Measurements from ENCODE around the gene NDUFAF3.

DNA sequence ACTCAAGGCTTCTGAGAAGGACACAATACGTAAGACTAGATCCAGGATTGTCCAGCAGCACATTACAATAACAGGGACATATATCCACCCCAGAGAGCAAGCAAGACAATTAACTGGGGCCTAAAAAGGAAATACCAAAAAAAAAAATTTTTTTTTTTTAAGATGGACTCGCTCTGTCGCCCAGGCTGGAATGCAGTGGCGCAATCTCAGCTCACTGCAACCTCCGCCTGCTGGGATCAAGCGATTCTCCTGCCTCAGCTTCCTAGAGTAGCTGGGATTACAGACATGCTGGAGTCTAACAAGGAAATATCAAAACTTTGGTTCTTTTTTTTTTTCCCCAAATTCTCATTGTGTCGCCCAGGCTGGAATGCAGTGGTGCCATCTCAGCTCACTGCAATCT lies 36.1 kb downstream of the NDUFAF3 start:
- TF ChIP-seq, protein P1, sequence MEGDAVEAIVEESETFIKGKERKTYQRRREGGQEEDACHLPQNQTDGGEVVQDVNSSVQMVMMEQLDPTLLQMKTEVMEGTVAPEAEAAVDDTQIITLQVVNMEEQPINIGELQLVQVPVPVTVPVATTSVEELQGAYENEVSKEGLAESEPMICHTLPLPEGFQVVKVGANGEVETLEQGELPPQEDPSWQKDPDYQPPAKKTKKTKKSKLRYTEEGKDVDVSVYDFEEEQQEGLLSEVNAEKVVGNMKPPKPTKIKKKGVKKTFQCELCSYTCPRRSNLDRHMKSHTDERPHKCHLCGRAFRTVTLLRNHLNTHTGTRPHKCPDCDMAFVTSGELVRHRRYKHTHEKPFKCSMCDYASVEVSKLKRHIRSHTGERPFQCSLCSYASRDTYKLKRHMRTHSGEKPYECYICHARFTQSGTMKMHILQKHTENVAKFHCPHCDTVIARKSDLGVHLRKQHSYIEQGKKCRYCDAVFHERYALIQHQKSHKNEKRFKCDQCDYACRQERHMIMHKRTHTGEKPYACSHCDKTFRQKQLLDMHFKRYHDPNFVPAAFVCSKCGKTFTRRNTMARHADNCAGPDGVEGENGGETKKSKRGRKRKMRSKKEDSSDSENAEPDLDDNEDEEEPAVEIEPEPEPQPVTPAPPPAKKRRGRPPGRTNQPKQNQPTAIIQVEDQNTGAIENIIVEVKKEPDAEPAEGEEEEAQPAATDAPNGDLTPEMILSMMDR (conservative IDR thresholded peaks at IDR 0.05), result no peak
- no peak for TF ChIP-seq EZH2 (IDR thresholded peaks at IDR 0.05; ENCODE audit: low read depth)
